SK-N-SH treated with all-trans-retinoic acid at 6 μM for 48 hours (cell line): ENCODE measurements around the gene GABRR3.

Experiments
- ATAC-seq: fragments of 200-7000 bp; cut with Tn5 transposase; 3 replicates; pipeline ENCODE4 v1.9.1; 2020; ENCODE audit warnings: mild to moderate bottlenecking, moderate library complexity
- ARNTL ChIP-seq: fragments of 450-650 bp; formaldehyde crosslinking; IDR thresholded peaks from 2 replicates; pipeline ENCODE4 v1.5.0; 2020; ENCODE audit warnings: low read depth, mild to moderate bottlenecking, moderate library complexity, borderline replicate concordance
- BACH2 ChIP-seq: fragments of 250-450 bp; sonication (Bioruptor Pico); IDR thresholded peaks from 2 replicates; pipeline ENCODE4 v1.9.0; 2021; ENCODE audit warnings: mild to moderate bottlenecking, borderline replicate concordance
- CREB5 ChIP-seq: fragments of 250-450 bp; sonication (Bioruptor Pico); IDR thresholded peaks from 2 replicates; pipeline ENCODE4 v1.5.1; 2020; ENCODE audit warnings: low read depth, mild to moderate bottlenecking, moderate library complexity
- CSDC2 ChIP-seq: fragments of 250-450 bp; sonication (Bioruptor Pico); IDR thresholded peaks from 2 replicates; pipeline ENCODE4 v1.5.0; 2020; ENCODE audit warnings: mild to moderate bottlenecking, moderate library complexity
- CSRNP3 ChIP-seq: fragments of 250-450 bp; sonication (Bioruptor Pico); IDR thresholded peaks from 2 replicates; pipeline ENCODE4 v1.5.1; 2021; ENCODE audit warnings: mild to moderate bottlenecking, moderate library complexity
- GLIS3 ChIP-seq: fragments of 250-450 bp; sonication (Bioruptor Pico); IDR thresholded peaks from 2 replicates; pipeline ENCODE4 v1.5.0; 2020; ENCODE audit warnings: mild to moderate bottlenecking, moderate library complexity
- ISL1 ChIP-seq: fragments of 250-450 bp; sonication (Bioruptor Pico); IDR thresholded peaks from 2 replicates; pipeline ENCODE4 v2.1.2; 2022; ENCODE audit warnings: mild to moderate bottlenecking, moderate library complexity
- OSR1 ChIP-seq: fragments of 250-450 bp; sonication (Bioruptor Pico); IDR thresholded peaks from 2 replicates; pipeline ENCODE4 v1.8.0; 2022; ENCODE audit warnings: moderate library complexity, mild to moderate bottlenecking, inconsistent platforms
- PATZ1 ChIP-seq: fragments of 250-450 bp; sonication (Bioruptor Pico); IDR thresholded peaks from 2 replicates; pipeline ENCODE4 v1.8.0; 2020; ENCODE audit warnings: mild to moderate bottlenecking, moderate library complexity, borderline replicate concordance
- POU6F1 ChIP-seq: fragments of 250-450 bp; sonication (Bioruptor Pico); IDR thresholded peaks from 2 replicates; pipeline ENCODE4 v1.8.0; 2021; ENCODE audit warnings: low read depth, mild to moderate bottlenecking, moderate library complexity, borderline replicate concordance
- PPARA ChIP-seq: fragments of 250-450 bp; sonication (Bioruptor Pico); IDR thresholded peaks from 2 replicates; pipeline ENCODE4 v1.5.0; 2020; ENCODE audit warnings: mild to moderate bottlenecking, borderline replicate concordance
- RARB ChIP-seq: fragments of 250-450 bp; sonication (Bioruptor Pico); IDR thresholded peaks from 2 replicates; pipeline ENCODE4 v1.8.0; 2021; ENCODE audit warnings: mild to moderate bottlenecking, moderate library complexity
- SNAI2 ChIP-seq: fragments of 250-450 bp; sonication (Bioruptor Pico); IDR thresholded peaks from 2 replicates; pipeline ENCODE4 v1.5.0; 2020; ENCODE audit warnings: mild to moderate bottlenecking, moderate library complexity
- TCF4 ChIP-seq: fragments of 250-450 bp; sonication (Bioruptor Pico); IDR thresholded peaks from 2 replicates; pipeline ENCODE4 v1.8.0; 2021; ENCODE audit warnings: mild to moderate bottlenecking, moderate library complexity, borderline replicate concordance
- TSHZ2 ChIP-seq: fragments of 250-450 bp; sonication (Bioruptor Pico); IDR thresholded peaks from 2 replicates; pipeline ENCODE4 v1.5.0; 2020; ENCODE audit warnings: mild to moderate bottlenecking, moderate library complexity
- ZC3H10 ChIP-seq: fragments of 250-450 bp; sonication (Bioruptor Pico); IDR thresholded peaks from 2 replicates; pipeline ENCODE4 v1.5.1; 2021; ENCODE audit warnings: mild to moderate bottlenecking, moderate library complexity
- ZFP30 ChIP-seq: fragments of 450-650 bp; formaldehyde crosslinking; IDR thresholded peaks from 2 replicates; pipeline ENCODE4 v1.5.0; 2022; ENCODE audit warnings: mild to moderate bottlenecking, moderate library complexity
- ZNF565 ChIP-seq: fragments of 450-650 bp; formaldehyde crosslinking; conservative IDR thresholded peaks from 2 replicates; pipeline ENCODE4 v1.5.0; 2020; ENCODE audit warnings: low read depth, mild to moderate bottlenecking, moderate library complexity
- ZNF70 ChIP-seq: fragments of 450-650 bp; formaldehyde crosslinking; IDR thresholded peaks from 2 replicates; pipeline ENCODE4 v1.5.0; 2020; ENCODE audit warnings: mild to moderate bottlenecking, moderate library complexity
- ZNF8 ChIP-seq: fragments of 450-650 bp; formaldehyde crosslinking; IDR thresholded peaks from 2 replicates; pipeline ENCODE4 v1.5.0; 2020; ENCODE audit warnings: mild to moderate bottlenecking, moderate library complexity

The GABRR3 gene

GRCh38 chr3:98010194-98010882, 24.8 kb downstream of the GABRR3 start:
- no peak for ATAC-seq
- TF ChIP-seq ZNF8, result no peak

- ATAC-seq, result no peak
- TF ChIP-seq PATZ1 (CRISPR knock-in tag), result no peak
- TF ChIP-seq ISL1 (CRISPR knock-in tag), result no peak
- TF ChIP-seq ZNF70 (CRISPR knock-in tag), result no peak
- TF ChIP-seq RARB, result no peak
- TF ChIP-seq CREB5, result no peak
- no peak for TF ChIP-seq GLIS3
- no peak for TF ChIP-seq BACH2 (CRISPR knock-in tag)
These were observed 26.3 kb downstream of the GABRR3 start for GRCh38 chr3:98008855-98009254.

- no peak for ATAC-seq
- TF ChIP-seq ZNF565 (CRISPR knock-in tag) (no peak), OSR1 (no peak), ARNTL (CRISPR knock-in tag) (no peak), CSRNP3 (CRISPR knock-in tag) (no peak), POU6F1 (CRISPR knock-in tag) (no peak), GLIS3 (no peak), CSDC2 (CRISPR knock-in tag) (no peak), TCF4 (no peak), TSHZ2 (CRISPR knock-in tag) (no peak)
These were observed 29.7 kb downstream of the GABRR3 start for GRCh38 chr3:98005438-98005837.

- TF ChIP-seq CSRNP3 (CRISPR knock-in tag) (no peak), RARB (no peak), ISL1 (CRISPR knock-in tag) (no peak), PATZ1 (CRISPR knock-in tag) (no peak), ZFP30 (CRISPR knock-in tag) (no peak), CREB5 (no peak), ZC3H10 (CRISPR knock-in tag) (no peak), BACH2 (CRISPR knock-in tag) (no peak), PPARA (CRISPR knock-in tag) (no peak), GLIS3 (no peak), SNAI2 (CRISPR knock-in tag) (no peak), ZNF8 (no peak), ZNF565 (CRISPR knock-in tag) (no peak)
- ATAC-seq, result no peak
These were observed 30.4 kb downstream of the GABRR3 start for GRCh38 chr3:98004721-98005120.
